HG03064 (cell line): Measurements from ENCODE around the gene MUSK.
"Not testable (repeated sequence)": the region's sequence is repeated elsewhere in the genome, so short reads cannot be mapped to it uniquely, and the experiment has no call there.

Experiments used
- ATAC-seq: cut with Tn5 transposase; IDR thresholded peaks from one replicate; pipeline ENCODE4 v1.9.1; 2021; ENCODE audit warnings: low read depth; ENCODE audit not compliant: unreplicated experiment

The MUSK gene

GRCh38 chr9:110753731-110754231 is 85.2 kb downstream of the MUSK start:
- no peak for ATAC-seq

DNA sequence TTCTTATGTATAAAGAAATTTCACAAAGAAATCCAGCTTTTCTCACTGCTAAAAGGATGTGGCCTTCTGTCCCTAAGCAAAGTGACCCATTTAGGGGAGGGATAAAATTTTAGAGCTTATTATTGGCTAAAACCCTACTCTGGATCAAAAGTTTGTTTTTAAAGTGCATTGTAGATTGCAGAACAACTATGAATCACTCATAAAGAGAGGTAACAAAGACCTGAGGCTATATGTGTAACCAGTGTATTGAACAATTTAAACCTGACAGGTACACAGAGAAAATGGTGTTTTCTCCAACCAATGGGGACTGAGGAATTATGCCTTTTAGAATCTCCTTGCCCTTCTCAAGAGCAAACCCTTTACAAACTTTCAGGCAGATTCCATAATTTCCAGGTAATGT is 86.6 kb downstream of the MUSK start:
- ATAC-seq = no peak

DNA sequence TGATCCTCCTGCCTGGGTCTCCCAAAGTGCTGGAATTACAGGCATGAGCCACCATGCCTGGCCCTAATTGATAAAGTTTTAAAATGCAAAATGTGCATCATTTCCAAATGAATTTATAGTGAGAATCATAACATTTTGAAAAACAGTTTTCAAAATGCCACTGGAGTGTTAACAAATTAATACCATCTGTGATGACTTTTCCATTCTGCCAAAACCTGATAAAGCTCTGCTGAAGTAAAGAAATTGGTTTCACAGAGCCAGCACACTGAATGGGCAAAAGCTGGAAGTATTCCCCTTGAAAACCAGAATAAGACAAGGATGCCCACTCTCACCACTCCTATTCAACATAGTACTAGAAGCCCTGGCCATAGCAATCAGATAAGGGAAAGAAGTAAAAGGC is 89.6 kb downstream of the MUSK start:
- no peak for ATAC-seq

GRCh38 chr9:110762783-110763182 is 94.2 kb downstream of the MUSK start:
- ATAC-seq = no peak

- ATAC-seq = no peak
These were observed 95.0 kb downstream of the MUSK start for GRCh38 chr9:110763568-110763967.

- ATAC-seq = no peak
These were observed 95.4 kb downstream of the MUSK start for GRCh38 chr9:110764006-110764405.

GRCh38 chr9:110765926-110766325 is 97.3 kb downstream of the MUSK start:
- ATAC-seq = no peak

- no peak for ATAC-seq
These were observed 99.0 kb downstream of the MUSK start for GRCh38 chr9:110767559-110768063.

GRCh38 chr9:110768886-110769285 is 100.3 kb downstream of the MUSK start:
- ATAC-seq = no peak

DNA sequence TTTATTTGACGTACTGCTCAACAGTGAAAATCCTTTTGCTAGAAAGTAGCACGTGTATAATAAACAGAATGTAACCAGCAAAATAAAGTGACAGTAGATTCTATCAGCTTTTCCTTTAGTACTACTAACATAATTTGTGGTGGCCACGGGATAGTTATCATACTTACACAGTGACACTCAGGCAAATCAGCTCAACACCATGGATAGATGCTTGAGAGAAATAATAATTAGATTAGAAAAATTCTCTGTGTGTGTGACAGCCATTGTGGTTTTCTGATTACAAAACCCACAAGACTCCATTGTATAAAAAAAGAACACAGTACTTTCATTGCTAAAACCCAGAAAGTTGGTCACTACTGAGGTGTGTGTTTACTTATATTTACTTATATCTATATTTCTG is 101.1 kb downstream of the MUSK start:
- no peak for ATAC-seq

- no peak for ATAC-seq
These were observed 107.1 kb downstream of the MUSK start for GRCh38 chr9:110775724-110776123.

GRCh38 chr9:110776221-110776620 is 107.6 kb downstream of the MUSK start:
- ATAC-seq = no peak

DNA sequence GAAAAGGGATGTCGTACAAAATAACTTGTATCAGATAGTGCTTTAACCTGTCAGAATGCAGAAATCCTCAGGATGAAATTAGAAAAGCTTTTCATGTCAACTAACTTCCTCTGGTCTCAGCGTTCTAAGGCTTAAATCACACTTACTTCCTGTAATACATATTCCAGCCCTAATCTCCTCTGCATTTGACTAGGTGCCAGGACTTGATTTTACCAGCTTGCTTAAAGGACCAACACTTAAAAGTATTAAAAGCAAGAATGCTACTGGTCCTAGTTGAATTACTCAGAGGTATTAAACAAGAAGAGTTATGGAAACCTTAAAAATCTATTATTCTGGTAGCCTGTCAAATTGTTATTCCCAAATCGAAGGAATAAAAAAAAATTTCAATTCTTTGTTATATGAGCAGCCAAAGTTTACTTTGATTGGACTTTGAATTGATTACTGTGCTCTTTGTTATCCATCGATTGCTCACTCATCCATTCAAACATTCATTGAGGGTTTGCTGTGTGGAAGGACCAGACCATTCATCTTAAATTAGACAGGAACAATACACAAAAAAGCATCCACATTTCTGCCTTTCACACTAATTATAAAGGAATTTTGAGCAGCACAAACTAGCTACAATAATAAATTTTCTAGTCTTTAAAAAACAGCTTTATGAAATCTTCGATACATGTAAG is 108.7 kb downstream of the MUSK start:
- ATAC-seq = no peak

- no peak for ATAC-seq
These were observed 109.3 kb downstream of the MUSK start for GRCh38 chr9:110777876-110778215.

GRCh38 chr9:110782701-110783100 is 114.1 kb downstream of the MUSK start:
- ATAC-seq = no peak

DNA sequence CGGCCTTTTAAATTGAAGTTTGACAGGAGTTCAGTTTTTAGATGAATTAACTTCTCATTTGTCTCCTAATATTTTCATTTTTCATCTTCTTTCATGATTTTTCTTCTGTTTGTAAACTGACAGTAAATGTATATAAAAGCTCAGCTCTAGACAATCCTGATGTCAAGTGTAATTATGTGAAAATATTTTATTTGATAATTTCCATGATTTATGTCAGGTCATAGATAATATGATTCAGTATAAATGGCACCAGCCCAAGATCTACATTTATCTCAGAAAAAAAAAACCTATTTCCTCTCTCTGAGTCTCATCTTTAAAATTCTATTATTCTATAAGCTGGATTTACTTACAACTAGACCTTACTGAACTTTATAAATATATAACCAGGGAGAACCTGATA is 115.7 kb downstream of the MUSK start:
- no peak for ATAC-seq

DNA sequence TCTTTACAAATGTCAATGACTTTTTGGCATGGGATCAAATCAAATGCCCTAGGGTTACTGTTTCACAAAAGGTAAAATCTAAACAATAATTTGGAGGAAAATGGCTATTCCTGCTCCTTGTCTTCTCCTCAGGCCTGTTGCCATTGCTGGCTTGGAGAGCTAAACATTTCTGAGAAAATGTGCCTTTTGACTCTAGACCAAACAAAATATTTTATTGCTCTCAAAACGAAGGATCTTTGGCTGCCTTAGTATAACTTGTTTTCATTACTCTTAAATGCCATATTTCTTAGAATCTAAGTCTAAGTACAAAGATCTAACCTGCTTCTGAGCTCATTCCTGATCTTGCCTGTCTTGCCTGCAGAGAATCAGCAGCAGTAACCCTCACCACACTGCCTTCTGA is 116.6 kb downstream of the MUSK start:
- ATAC-seq = no peak

GRCh38 chr9:110788396-110788795 is 119.8 kb downstream of the MUSK start:
- ATAC-seq = not testable (repeated sequence)

DNA sequence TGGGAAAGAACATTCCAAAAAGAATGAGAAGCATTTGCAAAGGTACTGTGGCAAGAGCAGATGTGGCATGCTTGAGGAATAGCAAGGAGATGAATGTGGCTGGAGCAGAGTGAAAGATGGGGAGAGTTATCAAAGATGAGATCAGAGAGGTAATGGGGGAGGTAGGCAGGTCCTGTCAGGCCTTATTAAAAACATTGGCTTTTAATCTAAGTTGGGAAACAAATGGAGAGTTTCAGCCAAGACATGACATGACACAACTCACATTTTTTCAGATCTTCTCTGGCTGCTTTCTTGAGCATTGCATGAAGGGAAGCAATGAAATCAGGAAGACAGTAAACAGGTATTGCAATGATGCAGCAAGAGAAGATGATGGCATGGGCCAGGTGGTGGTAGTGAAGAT is 120.3 kb downstream of the MUSK start:
- ATAC-seq = no peak

- ATAC-seq = no peak
These were observed 129.0 kb downstream of the MUSK start for GRCh38 chr9:110797611-110798010.

DNA sequence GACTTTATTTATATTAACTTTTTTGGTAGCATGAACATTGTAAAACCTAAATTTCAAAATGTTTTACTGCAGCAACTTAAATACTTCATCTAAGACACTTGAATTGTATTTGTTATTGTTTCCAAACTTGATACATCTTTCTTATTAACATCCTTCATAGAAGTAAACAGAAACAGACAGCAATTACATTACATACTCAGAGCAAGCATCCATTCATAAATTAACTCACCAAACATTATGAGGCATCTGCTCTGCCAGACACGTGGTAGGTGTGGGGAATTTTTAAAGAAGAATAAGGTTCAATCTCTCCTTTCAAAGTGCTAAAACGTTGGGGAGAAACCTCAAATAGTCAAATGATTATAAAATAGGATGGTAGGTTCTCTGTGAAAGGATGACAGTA is 130.8 kb downstream of the MUSK start:
- no peak for ATAC-seq

GRCh38 chr9:110801426-110801825 is 132.8 kb downstream of the MUSK start:
- no peak for ATAC-seq
